ENCODE measurements around the gene TRDMT1.

- TF ChIP-seq CTCF (IDR thresholded peaks at IDR 0.05) (no peak), EZH2 (IDR thresholded peaks at IDR 0.05) (no peak), EZH2phosphoT487 (IDR thresholded peaks at IDR 0.05) (no peak)
Measured at GRCh38 chr10:17177014-17177413, 24.5 kb downstream of the TRDMT1 start.

Measured in neural progenitor cell (in vitro differentiated cells).